NCI-H2196 treated with DMSO at 0.1 percent for 48 hours (cell line): ENCODE data around the gene RAB15.

ENCODE experiments used
- DNase-seq: peaks from one replicate; lab custom pipeline; 2025; ENCODE audit not compliant: unreplicated experiment; lab: John Stamatoyannopoulos, UW

RAB15 gene

DNA sequence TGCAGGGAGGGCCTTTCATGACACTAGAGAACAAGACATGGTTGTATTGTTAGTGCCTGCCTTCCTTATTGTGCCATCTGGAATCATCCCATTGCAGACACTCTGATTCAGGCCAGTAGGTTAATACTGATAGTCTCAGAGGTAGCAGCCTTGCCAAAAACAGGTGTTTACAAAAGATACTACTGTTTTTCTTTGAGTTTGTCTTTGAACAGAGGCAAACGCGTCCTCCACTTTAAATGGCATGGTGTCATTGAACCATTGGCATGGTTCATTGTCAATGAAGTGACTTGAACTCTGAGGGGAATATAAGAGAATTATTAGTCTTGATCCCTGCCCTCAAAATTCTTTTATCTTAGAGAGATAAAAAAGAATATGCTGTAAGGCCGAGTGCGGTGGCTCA lies 18.8 kb upstream of the RAB15 start:
- DNase-seq, result no peak

DNA sequence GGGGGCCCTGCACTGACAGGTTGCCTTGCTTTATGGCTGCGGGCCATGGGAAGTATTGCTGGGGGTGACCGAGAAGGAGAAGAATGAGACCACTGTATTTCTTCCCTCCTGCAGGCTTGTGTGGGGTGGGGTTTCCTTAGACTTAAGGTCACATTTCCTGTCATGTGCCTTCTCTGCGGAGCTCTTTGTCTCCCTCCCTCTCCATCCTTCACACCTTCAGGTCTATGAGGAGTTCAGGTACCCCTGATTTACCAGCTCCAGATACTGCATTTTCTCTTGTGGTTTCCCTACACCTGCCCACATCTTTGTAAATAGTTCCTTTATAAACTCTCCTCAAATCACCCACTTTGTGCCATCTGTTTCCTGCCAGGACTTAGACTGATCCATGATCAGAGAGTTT lies 18.2 kb upstream of the RAB15 start:
- no peak for DNase-seq

DNA sequence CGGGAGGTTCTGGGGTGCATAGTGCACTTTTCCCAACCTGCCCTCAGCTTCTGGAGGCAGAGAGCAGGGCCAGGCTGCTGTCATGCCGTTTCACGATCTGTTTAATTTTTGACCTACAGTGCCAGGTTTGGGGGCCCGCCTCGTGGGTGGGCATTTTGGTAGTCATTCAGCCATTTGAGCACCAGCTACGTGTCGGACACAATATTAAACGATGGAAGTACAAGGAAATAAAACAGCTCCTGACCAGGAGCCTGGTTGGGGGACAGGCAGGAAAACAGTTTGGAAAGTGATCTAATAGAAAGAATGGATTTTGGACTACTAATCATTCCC lies 15.3 kb upstream of the RAB15 start:
- no peak for DNase-seq

DNA sequence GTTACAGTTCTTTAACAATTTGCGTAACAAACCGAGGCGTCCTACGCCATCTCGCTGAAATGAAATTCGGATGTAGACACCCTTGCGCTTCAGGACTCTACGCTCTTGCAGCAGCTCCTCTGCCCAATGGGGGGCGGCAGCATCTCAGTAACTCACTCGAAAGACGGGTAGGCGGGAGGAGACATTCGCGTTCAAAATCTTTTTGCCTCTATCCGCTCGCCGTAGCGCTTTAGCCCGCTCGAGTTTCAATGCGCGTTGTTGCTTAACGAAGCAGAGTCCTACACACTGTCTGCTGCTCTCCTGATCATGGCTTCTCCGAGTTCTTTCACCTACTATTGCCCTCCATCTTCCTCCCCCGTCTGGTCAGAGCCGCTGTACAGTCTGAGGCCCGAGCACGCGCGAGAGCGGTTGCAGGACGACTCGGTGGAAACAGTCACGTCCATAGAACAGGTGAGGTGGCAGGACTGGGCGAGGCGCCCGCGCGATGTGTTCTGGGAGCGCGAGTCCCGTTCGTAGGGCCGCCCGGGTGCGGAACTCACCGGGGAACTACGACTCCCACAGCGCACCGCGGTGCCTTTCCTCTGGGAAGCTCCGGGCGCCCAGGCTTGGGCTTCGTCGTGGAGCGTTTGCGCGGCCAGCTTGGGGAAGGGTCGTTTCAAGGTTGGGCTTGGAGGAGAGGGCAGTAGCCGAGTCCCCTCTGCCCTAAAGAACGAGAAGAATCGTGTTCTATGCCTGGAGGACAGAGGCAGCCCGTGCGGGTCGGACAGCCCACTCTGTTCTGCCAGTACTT lies 14.7 kb upstream of the RAB15 start, which contains the start of gene FNTB:
FNTB (plus strand) TSS at position 248 of the 790 bp plus-strand sequence; CDS start at position 307, 59 bp downstream.
- peak; percentile 93 for DNase-seq

DNA sequence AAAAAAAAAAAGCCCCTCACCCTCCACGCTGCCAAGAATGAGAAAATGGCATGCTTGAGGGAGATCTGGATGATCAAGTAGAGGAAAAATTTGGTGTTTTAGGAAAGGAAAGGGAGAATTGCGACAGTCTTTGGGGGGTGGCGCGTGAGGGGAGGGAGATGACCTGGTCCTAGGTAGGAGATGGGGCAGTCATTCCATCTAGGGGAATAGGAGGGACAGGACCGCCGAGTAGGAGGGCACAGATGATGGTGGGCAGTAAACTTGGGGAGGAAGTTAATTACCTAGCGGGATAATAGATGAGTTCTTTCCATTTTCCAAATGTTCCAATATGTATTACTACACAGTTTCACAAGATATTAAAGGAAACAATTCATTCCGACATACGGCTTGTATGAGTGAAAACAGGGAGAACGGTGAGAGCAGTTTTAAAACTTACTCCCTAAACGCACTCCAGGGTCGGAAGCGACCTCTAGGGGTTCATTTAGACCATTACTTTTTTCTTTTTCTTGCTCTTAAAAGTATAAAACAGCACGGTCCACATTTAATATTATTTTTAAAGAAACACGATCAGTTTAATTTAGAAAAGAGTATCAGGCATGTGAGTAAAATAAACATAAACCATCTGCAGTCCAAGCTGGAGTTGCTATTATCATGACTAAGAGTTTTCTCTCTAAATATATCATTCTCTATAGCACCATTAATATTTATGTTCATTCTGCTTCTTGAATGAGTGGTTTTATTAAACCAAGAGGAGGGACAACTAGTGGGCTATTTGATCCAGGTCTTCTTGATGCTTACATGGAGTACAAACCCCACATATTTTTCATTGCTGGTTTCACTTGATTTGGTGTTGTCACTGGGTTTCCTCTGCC lies 11.5 kb upstream of the RAB15 start:
- DNase-seq, result peak; percentile 47

DNA sequence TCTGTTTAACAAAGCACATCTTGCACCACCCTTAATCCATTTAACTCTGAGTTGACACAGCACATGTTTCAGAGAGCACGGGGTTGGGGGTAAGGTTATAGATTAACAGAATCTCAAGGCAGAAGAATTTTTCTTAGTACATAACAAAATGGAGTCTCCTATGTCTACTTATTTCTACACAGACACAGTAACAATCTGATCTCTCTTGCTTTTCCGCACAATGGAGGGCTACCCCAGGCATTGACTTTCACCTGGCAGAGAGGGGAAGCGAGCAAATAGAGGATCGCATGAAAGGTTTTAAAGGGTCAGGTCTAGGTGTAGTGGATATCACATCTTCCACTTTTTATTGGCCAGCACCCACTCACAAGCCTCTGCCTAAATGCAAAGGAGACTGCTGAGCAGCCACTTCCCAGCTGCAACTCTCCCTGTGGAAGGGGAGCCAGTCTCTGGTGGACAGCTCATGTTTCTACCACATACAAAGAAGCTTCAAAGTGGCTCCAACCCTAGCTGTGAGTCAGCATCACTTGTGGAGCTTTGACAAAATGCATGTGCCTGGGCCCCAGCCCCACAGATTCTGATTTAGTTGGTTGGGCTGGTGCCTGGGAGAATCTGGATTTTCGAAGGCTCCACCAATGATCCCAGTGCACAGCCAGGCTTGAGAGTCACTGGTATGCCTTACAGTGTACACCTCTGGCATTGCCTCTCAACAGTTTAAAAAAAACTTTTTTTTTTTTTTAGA lies 7.4 kb upstream of the RAB15 start:
- no peak for DNase-seq

DNA sequence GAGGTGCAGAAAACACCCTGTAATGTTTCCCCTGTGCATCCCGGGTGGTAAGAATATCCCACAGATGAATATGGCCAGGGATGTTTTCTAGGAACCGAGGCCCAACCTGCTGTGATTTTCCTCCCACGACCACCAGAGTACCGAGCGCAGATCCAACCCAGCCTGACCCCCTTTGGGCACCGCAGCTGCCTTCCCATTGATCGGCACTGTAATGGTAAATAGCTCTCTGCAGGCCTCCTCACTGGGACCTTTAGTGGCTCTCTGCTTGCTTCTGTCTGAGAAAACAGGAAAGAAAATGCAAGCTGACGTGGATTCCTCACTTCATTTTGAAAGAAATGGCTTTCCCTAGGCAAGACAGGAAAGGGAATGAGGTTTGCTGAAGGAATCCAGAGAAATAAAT lies 2.4 kb upstream of the RAB15 start:
- DNase-seq, result no peak

DNA sequence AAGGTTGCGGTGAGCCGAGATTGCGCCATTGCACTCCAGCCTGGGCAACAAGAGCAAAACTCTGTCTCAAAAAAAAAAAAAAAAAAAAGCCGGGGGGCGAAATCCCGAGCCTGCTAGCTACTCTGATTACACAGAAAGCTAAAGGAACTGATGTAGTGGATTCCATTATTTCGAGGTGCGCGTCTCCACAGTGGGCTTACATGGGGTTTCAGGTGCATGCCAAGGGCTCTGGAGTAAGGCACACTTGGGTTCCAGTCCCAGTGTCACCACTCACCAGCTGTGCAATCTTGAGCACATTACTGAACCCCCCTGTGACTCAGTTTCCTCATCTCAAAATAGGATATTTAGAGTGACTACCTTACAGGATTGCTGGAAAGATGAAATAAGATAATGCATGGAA lies 1.7 kb upstream of the RAB15 start:
- no peak for DNase-seq

DNA sequence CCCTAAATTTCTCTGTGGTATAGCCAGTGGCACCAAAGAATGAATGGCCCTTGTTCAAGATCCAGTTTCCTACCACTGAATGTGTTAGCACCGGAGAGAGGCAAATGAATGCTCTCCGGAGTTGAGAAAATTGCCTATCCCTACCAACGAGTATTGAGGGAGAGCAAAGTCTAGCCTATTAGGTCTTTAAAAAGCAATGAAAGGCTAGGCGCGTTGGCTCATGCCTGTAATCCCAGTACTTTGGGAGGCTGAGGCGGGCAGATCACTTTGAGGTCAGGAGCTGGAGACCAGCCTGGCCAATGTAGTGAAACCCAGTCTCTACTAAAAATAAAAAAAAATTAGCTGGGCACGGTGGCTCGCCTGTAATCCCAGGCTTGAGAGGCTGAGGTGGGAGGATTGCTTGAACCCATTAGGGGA lies 898 bp upstream of the RAB15 start:
- DNase-seq, result no peak

DNA sequence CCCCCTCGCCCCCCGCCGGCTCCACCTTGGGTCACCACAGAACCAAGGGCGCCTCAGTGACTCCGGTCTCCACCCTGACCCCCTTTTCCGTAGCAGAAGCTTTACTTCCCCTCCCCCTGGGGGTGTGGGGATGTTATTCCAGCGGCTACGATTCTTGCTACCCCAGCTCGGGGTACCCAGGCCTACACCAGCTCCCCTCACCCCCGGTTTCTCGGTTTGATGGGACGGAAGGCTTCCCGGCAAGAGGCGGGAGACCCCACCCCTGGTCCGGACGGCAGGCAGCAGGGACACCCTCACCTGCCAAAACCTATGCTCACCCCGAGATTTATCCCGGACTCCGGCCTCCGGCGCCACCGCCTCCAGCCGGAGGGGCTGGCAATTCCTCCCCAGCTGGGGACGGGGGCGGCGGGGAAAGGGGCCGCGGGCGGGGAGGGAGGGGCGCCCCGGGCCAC lies 619 bp downstream of the RAB15 start:
- no peak for DNase-seq

DNA sequence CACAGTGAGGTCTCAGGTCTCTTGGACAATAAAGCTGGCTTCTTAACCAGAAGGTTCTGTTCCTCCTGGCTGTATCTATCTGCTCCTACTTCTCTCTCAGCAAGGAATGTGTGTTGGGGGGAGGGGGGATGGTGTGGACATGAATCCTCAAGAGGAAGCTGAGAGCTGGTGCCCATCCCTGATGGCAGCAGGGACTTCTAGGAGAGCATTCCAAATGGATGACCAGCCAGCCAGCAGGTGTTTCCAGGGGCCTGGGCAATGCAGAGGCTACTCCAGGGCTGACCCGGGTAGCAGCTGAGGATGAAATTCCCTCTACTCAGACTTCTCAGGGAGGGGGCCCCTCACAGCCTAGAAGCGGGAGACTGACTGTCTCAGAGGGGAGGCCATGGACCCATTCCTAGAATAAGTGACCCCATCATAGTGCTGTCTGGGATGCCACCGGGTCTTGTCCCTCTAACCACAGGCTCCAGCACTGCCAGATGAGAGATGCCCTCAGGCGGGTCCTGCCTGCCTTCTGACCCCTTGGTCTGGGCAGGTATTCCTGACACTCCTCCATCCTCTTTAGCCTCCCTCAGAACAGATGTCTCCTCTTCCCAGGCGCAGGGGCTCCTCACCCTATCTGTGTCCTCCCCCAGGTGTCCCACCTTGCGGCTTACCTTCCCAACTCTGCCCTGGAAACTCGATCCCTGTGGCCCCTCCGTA lies 1.2 kb downstream of the RAB15 start:
- no peak for DNase-seq

DNA sequence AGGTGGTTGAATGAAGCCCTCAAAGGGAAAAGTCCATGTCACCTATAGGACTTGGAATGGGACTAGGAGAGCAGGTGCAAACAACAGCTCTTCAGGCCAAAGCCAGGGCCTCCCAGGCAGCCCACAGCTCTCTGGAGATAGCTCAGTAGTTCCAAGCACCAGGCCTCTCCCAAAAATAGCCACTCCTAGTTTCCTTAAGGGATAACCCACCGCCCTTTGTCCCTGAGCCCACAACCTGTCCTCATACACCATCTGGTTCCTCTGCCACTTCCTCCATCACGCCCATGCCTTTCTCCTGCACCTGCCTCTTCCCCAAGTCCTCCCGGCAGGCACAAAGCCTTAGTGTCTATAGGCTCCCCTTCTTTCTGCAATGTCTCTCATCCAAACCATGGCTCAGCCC lies 2.1 kb downstream of the RAB15 start:
- DNase-seq, result no peak

DNA sequence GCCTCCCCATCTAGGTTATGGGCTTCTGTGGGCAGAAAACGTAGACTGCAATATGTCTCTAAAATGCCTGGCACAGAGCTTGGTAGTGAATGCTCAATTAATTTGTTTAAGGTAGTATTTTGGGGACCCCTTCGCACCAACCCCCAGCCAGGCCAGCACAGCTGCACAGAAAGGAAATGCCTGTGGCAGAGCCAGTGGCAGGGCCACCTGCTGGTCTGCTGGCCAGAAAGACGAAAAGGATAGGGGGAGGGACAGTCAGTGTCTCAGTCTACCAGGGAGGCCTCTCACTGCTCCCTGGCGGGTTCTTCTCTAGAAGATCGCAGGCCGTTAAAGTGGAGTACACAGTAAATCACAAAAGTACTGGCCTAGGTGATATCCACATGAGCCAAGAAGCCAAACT lies 3.5 kb downstream of the RAB15 start:
- DNase-seq, result no peak

DNA sequence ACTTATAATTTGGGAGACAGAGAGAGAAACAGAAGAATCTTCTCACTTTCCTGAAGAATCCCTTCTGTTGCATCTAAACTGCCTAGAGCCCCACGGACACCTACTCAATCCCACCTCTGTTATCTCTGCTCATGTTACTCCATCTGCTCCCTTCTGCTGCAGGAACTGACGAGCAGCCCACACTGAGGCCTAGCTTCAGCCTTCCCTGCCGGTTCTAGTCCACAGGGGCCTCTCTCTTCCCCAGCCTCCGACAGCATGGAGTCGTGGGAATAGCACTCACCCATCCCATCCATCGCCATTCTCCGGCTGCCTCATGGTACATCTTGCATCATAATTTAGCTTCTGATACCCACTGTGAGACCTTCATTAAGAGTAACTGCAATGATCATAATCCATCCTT lies 4.0 kb downstream of the RAB15 start:
- DNase-seq, result no peak

DNA sequence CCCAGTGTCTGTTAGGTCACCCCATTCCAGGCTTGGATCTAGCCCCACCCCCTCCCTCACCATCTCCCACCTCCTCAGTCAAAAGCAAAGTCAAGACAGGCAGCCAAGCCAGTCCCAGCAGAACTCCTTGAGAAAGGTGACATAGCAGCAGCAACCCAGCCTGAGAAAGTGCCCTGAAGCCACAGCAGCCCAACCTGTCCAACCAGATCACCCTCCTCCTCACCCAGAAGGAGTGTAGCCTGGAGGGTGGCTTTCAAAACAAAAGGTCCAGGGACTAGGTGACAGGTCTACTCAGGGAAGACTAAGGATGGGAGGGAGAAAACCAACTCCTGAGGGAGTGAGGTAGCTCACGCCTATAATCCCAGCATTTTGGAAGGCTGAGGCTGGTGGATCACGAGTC lies 5.2 kb downstream of the RAB15 start:
- no peak for DNase-seq

DNA sequence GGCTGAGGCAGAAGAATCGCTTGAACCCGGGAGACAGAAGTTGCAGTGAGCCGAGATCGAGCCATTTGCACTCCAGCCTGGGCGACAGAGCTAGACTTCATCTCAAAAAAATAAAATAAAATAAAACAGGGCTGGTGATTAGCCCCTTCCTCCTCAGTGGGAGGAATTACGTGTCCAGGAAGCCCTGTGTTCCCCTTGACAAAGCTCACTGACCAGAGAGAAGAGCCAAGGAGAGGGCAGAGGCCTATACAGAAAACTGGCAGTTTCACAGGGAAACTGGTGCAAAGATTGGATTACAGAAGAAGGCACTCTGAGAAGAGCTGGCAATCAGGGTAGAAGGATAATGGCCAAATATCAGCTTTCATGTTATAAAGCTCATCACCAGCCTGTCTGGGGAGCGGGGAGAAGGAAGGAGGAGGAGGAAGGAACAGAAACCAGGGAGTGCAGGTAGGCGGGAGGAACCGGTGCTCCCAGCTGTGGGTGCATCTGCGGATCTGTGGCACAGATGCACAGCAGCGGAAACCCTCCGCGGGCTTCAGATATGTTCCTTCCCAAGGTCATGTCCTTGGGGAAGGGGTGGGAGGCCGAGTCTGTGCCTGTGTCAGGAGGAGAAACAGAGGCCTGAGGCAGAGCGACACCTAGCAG lies 6.7 kb downstream of the RAB15 start:
- DNase-seq, result no peak

DNA sequence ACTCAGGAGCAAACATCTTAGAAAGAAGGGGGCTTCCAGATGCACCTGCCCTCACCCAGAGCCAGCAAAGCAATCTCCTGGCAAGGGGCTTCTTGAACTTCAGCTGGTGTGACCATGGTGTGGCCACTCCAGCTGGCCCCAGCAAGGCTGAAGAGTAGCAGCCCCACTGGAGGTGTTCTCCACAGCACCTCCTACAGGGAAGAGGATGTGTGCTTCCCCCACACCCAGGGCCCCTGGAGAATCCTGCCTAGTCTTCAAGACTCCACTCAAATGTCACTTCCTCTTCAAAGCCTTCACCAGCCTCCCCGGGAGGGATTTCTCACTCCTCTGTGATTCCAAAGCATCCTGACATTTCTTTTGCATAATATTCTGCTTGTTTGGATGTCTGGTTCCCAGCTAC lies 8.5 kb downstream of the RAB15 start:
- DNase-seq, result no peak

DNA sequence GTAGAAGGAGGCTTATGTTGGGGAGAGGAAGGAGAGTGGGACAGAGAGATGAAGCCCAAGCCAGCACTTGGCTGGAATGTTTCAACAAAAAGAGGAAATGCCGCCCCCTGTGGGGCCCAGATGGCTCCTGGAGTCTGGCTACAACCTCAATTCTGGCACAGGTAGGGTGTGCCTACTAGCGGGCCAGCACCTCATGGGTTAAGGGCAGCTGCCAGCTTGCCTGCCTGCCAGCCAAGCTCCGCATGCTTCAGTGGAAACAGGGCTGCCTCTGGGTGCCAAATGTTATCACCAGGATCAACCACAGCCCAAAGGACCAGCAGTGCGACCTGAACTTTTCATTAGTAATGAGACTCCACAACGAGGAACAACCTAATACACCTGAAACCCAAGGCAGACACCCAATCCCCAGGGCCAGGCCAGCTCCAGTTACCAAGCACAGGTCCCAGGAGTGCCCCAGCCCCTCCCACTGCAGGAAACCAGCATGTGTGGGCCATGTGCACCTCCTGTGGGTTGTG lies 11.3 kb downstream of the RAB15 start:
- DNase-seq, result peak; percentile 86

DNA sequence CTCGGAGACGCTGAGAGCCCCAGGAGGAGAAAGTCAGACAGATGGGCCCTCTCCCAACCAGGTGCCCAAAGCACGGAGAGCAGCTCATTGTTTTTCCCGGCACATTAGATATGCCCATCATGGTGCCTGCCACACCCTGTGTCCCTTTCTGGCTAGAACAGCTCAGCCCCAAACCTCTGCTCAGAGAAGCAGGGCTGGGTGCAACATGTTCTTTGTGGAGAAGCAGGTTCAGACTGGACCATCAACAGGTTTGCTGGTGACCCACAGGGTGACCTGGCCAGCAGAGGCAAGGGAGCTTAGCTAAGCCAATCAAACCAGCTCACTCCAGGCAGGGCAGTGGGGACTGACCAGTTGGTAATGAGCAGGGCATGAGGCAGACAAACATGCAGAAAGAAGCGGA lies 13.4 kb downstream of the RAB15 start:
- no peak for DNase-seq

DNA sequence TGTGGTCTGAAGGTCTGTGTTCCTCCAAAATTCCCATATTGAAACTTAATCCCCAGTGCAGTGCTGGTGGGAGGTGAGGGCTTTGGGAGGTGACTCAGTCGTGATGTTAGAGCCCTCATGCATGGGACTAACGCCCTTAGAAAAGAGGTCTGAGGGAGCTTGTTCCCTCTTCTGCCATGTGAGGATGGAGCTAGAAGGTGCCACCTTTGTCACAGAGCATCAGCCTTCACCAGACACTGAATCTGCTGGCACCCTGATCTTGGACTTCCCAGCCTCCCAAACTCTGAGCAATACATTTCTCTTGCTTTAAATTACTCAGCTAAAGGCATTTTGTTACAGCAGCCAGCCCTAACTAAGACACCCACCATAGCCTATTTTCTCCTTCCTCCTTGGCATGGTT lies 13.9 kb downstream of the RAB15 start:
- no peak for DNase-seq
